Right kidney (tissue), 1 donor: Measurements from ENCODE around the gene MTHFD1L.
A peak's percentile ranks its signal among the peaks of the same experiment; 100 is the strongest.
"Not testable (repeated sequence)": the region's sequence is repeated elsewhere in the genome, so short reads cannot be mapped to it uniquely, and the experiment has no call there.

Experiments used
- DNase-seq: peaks from one replicate; pipeline ENCODE4 v3.0.0-alpha.2; 2016

Gene MTHFD1L

GRCh38 chr6:151098166-151098565, 232.7 kb downstream of the MTHFD1L start:
- DNase-seq: no peak

GRCh38 chr6:151100326-151100725, 234.8 kb downstream of the MTHFD1L start:
- no peak for DNase-seq

- no peak for DNase-seq
These were observed 235.8 kb downstream of the MTHFD1L start for GRCh38 chr6:151101161-151101815.

- no peak for DNase-seq
These were observed 236.6 kb downstream of the MTHFD1L start for GRCh38 chr6:151101816-151102694.

GRCh38 chr6:151103266-151103665, 237.8 kb downstream of the MTHFD1L start:
- DNase-seq: no peak

- DNase-seq: no peak
These were observed 242.5 kb downstream of the MTHFD1L start for GRCh38 chr6:151107897-151108427.

- no peak for DNase-seq
These were observed 243.0 kb downstream of the MTHFD1L start for GRCh38 chr6:151108548-151108947.

- DNase-seq: no peak
These were observed 243.9 kb downstream of the MTHFD1L start for GRCh38 chr6:151109361-151109760.

GRCh38 chr6:151109869-151110575, 244.5 kb downstream of the MTHFD1L start:
- DNase-seq: no peak

GRCh38 chr6:151110576-151110905, 245.0 kb downstream of the MTHFD1L start:
- no peak for DNase-seq

- DNase-seq: no peak
These were observed 246.2 kb downstream of the MTHFD1L start for GRCh38 chr6:151111670-151112069.

- no peak for DNase-seq
These were observed 246.6 kb downstream of the MTHFD1L start for GRCh38 chr6:151112130-151112529.

GRCh38 chr6:151112884-151113283, 247.4 kb downstream of the MTHFD1L start:
- DNase-seq: not testable (repeated sequence)

- DNase-seq: no peak
These were observed 248.1 kb downstream of the MTHFD1L start for GRCh38 chr6:151113641-151114040.

- DNase-seq: no peak
These were observed 253.1 kb downstream of the MTHFD1L start for GRCh38 chr6:151118461-151119123.

- DNase-seq: peak; percentile 31
These were observed 254.5 kb downstream of the MTHFD1L start for GRCh38 chr6:151119823-151120524.

- no peak for DNase-seq
These were observed 256.4 kb downstream of the MTHFD1L start for GRCh38 chr6:151121900-151122299.

GRCh38 chr6:151123641-151124040, 258.1 kb downstream of the MTHFD1L start:
- not testable (repeated sequence) for DNase-seq

- DNase-seq: not testable (repeated sequence)
These were observed 259.7 kb downstream of the MTHFD1L start for GRCh38 chr6:151125242-151125641.

GRCh38 chr6:151125651-151126416, 260.3 kb downstream of the MTHFD1L start:
- DNase-seq: not testable (repeated sequence)

- DNase-seq: not testable (repeated sequence)
These were observed 260.9 kb downstream of the MTHFD1L start for GRCh38 chr6:151126417-151126724.
